Activated gamma-delta T cell treated with anti-CD3 and anti-CD28 coated beads, Interleukin-2, amount 50 U/mL, for 16 hours (primary cell): ENCODE measurements around the gene BTK.

Experiments used
- DNase-seq: peaks from one replicate; pipeline ENCODE4 v3.0.0-alpha.2; 2020; ENCODE audit warnings: low read depth

Gene BTK

DNA sequence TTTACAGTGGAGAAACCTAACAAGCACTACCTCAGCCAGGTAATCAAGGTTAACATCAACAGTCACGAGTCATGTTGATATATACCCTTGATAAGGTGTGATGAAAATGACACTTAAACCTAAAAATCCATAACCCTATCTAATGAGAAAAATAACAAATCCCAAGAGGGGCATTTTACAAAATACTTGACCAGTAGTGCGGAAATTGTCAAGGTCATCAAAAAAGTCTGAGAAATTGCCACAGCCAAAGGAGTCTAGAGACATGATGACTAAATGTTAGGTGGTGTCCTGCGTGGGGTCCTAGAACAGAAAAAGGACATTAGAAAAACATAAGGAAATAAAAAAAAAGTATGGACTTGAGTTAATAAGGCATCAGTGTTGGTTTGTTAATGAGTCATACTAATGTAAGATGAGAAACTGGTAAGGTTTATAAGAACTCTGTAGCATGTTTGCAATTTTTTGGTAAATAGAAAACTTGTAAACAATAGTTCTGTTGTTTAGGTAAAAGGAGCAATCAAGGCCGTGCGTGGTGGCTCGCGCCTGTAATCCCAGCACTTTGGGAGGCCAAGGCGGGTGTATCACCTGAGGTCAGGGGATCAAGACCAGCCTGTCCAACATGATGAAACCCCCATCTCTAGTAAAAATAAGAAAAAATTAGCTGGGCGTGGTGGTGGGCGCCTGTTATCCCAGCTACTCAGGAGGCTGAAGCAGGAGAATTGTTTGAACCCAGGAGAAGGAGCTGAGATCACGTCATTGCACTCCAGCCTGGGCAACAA, 7.7 kb upstream of the BTK start:
- no peak for DNase-seq

DNA sequence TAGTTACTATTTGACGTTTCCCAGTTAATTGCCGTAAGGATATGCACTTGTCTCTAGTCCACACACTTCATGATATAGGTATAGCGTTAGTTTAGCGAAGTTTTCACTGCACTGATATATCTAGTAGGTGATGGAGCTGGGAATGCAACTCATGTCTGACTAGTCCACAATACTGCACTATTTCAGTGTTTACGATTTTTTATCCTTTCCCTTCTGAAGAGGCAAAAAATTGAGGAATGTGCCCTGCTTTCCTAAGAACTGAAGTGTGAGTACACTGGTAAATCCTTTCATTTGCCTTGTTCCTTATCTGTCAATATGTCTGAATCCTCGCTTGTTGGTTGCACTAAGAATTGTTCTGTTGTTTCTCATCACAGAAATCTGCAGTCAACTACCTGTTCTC, 5.8 kb upstream of the BTK start:
- DNase-seq, result no peak

DNA sequence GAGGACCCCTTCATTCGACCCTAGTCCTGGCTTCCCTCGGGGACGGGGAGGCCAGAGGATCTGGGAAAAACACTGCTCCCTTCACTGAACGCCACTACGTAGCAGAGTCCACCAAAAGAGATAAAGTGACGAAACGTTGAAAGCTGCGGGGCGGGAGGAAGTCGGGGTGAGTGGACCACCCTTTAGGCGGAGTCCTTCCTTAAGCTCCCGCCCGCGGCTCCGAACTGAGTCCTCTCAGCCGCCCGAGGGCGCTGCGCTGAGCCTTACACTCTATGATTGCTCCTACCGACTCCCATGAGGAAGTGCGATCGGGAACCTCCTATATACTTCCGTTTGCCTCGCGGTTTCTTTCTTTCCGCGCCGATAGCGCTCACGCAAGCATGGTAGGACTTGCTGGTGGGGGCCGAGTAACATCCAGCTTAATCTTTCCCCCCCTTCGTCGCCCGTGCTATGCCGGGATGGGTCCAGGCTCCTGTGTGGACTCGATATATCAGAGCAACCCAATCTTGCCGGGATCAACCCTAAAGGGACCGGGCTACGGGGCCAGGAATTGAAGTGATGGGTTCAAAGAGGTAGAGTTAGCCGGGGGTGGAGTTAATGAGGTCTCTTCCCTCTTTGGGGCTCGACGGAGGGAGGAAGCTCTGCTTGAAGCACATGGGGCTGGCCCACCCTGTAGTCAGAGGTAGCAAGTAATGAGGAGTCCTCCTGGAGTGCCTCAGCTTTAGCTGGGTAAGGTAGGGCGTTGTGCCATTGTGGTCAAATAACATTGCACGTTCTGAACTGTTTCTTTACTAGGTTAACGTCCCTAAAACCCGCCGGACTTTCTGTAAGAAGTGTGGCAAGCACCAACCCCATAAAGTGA, 4.9 kb upstream of the BTK start, which contains the start of gene RPL36A:
Gene RPL36A (plus strand): TSS at position 348 of the 862 bp plus-strand sequence. CDS start 33 bp downstream, at position 381.
- DNase-seq, result peak; percentile 75

DNA sequence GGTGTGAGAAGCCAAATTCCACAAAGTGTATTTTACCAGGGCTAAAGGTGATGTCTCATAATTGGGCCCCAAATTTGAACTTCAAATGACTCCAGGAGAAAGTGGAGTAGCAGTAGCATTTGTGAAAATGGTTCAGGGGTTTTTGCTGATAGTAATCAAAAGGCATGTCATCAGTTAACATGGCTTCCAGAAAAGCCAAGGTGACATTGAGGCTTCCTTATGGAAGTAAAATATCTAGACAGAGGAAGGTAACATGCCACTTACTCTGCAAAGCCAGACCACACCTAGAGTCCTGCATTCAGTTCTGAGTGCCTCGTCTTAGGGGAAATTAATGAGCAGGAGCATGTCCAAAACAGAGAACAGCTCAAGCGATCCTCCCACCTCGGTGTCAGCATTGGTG, 2.6 kb upstream of the BTK start:
- DNase-seq, result no peak

DNA sequence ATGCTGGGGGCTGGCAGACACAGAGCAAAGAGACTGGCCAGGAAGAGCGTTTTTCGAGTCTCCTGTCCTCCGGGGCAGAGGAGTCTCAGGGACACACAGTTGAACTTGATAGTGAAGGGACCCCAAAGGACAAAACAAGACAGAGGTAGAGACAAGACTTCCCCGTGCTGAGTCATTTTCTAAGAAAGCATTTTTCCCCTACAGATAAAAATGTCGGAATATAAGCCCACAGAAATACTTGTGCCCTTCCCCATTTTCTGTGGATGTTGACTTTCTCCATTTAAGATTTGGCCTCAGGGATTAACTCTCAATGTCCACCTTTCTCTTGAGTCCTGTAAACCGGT, 523 bp upstream of the BTK start:
- no peak for DNase-seq

DNA sequence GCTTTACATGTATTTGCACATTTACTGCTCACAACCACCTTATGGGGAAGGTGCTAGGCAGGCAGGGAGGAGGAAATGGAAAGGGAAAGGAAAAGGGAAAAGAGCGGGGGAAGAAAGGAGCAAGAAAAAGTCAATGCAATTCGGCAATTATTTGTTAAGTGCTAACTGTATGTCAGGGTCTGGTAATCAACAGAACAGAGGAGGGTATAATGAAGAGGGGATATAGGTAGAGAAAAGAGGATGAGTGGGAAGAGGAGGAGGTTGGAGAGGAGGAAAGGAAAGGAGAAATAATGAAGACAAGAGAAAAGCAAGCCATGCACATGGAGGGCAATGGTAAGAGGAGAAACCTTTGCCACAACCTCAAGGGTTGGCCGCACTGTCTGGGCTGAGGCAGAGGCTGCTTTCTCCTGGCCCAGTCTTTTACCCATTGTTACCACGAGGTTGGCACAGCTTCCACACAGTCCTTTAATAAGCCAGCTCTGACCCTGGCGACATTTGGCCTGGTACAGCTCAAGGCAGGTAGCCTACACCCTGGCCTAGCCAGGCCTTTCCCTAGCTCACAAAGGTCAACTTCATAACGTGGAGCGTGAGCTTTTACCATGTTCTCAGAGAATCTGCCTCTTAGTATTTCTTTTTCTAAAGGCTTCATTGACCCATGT, 836 bp downstream of the BTK start:
- no peak for DNase-seq

DNA sequence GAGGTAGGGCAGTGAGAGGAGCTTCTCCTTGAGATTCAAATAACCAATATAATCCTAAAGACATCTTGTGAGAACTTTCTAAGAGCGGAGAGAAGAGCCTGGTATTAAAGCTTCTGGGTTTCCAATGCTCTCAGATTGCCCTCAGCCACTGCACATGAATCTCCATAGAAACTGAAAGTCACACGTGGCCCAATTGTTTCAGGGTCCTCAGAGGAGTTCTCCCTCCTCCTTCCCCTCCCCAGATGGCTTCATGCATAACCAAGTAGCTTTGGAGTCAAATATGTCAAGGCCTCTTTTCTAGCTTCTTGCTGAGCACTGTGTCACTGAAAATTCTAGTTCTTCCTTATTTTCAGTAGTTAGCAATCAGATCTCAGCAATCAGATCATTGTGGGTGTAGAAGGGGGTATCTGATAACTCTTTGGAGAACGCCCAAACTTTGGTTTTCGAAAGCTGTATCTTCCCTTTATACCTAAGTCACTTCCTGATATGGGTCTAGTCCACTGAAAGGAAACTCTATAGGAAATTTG, 2.2 kb downstream of the BTK start:
- no peak for DNase-seq

DNA sequence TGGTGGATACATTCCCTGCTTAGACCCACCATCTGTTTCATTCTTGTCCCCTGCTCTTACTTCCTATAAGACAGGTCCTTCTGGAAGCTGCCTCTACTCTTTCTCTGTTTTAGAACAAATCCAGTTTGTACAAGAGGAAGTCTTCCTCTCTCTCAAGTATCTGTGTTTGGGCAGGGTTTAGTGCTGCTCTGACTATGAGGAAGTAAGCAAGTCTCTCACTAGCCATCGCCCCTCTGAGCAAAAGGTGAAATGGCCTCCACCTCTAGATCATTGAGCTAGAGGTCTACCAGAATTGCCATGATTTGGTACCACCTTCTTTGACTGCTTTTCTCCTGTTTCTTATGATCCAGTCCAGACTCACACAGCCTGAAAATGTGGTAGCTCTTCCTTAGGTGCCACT, 8.4 kb downstream of the BTK start:
- DNase-seq, result no peak

DNA sequence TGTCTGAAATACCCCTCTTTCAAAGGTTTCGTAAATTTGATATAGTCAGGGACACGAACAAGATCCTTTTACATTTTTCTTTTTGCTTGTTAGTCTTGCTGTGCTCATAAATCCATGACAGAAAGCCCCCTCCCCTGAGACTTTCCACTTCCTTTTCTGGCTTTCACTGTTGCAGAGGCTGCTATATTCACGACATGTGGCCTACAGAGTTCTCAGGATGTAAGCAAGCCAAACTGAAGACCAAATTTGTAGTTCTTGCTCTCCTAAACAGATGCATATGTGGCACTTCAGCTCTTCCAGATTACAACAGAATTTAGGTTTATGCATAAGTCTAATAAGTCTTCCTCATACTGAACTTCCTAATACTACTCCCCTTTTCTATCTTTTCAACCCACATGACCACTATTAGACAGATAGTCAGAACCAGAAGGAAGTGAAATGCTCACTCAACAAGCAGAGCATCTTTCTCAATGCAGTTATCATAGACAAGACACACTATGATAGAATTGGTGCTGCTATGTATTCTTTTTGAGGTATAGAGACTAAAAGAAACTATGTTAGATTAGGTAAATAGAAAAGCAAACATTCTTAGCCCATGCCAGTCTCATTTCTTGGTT, 15.0 kb downstream of the BTK start:
- no peak for DNase-seq

DNA sequence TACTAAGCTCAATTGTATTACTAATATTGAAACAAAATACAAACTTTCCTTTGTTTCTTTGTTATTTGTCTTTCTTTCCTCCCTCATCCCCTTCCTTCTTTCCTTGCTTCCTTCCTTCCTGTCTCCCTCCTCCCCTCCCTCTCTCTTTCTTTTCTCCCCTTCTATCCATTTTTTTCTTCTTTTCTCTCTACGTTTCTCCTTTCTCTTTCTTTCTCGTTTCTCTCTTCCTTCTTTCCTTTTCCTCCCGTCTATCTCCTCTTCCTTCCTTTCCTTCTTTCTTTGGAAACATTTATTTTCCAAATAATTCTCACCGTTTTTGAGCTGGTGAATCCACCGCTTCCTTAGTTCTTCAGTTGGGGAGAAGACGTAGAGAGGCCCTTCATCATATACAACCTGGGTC, 16.3 kb downstream of the BTK start:
- no peak for DNase-seq

DNA sequence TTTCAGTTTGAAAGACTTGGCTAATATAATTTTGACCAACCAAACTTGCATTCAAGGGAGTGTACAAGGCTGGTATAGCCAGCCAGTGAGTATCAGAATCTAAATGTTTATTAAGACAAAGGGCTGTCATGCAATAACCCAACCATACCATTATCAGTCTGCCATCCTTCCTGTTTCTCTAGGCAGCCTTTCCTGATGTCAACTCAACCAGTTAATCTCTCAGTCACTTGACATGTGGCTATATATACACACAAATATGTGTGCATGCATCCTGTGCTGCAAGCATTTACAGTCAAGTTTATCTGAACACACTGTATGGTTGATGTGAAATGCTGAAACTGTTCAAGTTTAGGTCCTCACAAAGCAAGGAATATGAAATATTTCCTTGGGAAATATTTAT, 17.2 kb downstream of the BTK start:
- DNase-seq, result no peak

DNA sequence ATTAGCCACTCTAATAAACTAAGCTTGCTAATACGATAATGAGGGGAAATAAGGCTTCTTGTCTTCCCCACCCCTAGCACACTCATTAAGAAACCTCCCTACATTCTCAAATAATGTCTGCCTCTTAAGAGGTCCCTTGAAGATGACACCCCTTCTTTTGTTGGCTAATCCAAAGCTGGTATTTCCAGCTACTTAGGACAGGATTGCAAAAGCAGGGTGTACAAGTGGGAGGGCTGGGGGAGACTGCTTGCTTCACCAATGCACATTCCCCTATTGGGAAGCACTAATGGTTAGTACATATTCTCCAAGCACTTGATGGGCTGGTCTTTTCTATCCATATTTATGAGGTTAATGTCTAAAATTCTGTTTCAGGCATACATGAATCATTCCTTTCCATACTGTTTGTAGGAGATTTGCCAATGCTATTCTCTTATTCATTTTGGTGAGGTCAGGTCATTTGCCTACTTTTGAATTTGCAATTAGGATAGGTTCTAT, 20.6 kb downstream of the BTK start:
- no peak for DNase-seq

DNA sequence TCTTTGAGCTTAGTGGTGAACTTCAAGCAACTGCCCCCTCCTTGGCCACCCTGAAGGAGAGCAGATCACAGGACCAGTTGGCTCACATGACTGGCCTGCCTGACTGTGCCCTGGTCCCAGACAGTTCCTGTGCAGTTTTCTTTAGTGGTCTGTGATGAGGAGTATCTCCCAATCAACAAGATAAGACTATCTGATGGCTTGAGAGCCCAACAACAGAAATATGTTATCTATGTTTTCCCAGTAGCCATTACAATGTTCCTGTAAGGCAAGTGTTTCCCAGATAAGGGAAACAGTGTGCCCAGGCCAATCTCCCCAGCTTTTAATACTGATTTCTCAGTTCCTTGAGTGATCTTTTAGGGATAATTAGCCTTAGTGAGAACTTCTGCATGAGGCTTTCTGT, 23.2 kb downstream of the BTK start:
- DNase-seq, result no peak

DNA sequence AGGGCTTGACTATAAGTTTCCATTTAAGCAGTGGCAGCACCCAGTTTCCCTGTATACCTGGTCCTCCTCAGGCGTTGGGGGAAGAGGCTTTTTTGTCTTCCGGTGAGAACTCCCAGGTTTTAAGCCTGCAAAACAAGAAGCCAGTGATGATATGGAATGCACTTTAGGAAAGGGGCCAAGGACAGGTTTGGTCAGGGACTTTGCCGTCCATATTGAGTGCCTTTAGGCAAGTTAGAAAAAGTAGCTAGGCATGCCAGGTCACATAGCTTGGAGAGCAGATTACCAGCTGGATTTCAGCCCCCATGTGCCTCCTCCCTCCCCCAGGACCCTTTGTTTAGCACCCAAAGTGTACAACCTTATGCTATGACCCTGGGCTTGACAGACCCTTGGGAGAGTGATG, 23.9 kb downstream of the BTK start:
- DNase-seq, result no peak

DNA sequence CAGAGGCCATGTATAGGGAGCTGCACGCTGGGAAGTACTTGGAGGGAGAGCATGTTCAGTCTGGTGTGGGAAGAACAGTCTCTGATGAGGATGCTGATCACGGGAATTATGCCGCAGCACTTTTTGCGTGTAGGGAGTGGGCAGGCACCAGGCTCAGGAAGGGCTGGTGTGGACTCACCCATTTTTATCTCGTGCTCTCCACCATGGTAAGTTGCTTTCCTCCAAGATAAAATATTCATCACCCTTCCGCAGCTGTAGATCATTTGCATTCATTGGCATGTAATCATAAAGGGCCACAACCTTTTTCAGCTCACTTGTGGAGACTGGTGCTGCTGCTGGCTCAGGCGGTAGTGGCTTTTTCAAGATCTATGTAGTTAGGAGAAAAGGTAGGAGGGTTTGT, 25.6 kb downstream of the BTK start:
- DNase-seq, result no peak

DNA sequence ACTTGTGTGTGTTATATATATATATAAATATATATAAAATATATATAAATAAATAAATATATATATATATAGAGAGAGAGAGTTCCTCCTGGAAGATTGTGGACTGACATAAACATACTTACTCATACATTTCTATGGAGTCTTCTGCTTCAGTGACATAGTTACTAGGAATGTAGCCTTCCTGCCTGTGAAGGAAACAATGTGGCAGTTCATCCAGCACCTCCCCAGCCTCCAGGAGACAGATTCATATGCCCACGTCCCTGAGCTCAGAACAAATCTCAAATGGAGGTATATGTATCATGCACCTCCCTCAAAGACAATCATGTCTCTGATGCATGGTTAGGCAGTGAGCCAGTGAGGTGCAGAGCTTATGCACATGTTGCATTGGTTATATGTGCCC, 26.0 kb downstream of the BTK start:
- DNase-seq, result no peak

DNA sequence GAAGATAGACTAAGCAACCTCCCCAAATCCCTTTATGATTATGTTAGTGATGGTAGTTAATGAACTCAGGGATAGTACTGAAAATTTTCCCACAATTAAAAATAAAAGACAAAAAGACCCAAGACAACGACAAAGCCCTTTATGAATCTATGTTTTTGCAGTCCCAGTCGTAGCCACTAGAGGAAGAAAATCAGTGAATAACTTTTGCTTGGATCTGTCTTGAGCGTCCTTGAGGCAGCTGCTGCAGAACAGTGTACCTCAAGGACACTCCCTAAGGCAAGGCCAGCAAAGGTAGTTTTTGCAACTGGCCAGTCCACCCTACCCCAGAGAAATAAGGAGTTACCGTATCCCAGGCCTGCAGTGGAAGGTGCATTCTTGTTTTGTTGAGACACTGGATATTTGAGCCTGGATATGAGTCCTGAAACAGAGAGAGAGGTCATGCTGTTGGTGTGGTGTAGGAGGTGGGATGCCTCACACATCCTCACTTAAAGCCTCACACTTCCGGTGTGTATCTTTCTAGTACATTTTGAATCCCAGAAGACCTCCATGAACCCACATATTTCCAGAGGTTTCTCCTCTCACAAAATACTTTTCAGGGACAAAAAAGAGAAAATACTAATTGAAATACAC, 28.7 kb downstream of the BTK start:
- DNase-seq, result no peak

DNA sequence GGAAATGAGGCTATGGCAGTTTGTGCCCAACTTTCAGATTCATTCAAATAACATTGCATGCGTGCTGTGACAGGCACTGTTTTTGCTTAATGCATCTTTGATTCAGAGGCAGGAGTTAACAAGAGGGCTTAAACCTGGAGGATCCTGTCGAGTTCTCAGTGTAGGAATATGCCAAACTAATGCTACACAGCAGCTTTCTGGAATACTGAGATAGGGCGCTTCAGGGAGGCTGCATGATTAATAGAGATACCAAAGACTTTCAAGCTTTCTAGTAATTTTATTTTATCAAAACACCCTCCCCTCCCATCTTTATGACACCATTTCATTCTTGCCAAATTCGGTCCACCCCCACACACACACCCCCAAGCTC, 36.8 kb downstream of the BTK start:
- DNase-seq, result no peak

DNA sequence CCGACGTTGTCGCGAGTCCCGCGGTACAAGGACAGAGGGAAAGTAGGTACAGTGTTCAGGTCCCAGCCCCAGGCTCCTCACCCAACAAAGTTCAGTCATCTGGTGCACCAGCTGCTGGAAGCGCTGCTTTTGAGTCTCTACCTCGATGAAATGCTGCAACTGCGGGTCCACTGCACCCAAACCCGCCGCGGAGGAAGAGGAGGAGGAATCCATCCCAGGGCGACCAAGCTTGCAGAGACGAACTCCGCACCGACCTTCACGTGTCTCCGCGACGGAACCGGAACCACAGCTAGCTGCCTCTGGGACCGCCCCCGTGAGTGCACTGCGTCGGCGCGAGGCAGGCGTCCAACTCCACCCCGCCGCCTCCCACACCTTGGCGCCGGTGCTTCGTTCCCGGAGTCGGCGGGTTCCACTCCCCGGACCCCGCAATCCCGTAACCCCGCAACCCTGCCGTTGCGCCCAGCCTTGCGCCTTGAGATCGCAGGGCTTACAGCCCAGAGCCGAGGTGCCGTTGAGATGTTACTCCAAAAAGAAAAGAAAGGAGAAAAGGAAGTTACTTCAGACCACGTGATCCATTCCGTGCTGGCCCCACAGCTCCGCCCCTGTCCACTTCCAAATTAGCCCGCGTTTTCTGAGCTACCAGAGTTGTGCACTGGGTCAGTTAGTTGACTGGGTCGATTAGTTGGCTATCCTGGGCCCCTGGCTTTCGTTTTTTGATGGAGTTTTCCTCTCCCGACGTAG, 37.4 kb downstream of the BTK start, which contains the start of gene TIMM8A:
Gene TIMM8A (minus strand): TSS at position 291 of the 741 bp plus-strand sequence. CDS start 78 bp downstream, at position 213.
- DNase-seq, result peak; percentile 62

DNA sequence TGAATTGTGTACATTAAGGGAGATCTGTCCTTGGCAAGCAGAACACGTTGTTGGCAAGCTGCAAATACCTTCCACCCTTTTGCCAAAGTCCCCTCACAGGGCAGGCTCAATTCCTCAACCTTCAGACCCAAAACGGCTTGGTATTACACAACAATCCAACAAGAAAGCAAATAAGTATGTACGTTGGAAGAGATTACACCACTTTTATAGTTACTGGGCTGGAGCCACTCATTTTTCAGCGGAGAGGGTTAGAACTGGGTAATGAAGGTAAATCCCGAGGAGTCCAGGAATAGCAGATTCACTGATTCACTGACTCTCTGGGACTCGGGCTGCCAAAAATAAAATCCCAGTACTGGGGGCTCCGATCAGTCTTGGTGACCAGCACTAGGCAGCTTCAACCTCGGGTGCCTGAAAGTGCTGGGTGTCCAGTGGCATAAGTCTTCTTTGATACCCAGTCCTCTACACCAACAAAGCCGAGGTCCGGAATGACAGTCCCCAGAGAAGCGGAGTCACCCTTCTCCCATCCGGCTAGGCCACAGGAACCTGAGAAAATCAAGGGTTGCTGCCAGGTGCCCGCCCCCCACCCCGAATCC, 38.0 kb downstream of the BTK start:
- no peak for DNase-seq
